Measurements from ENCODE around the gene CD177. TPM values are rescaled to one million over a fixed set of nuclear protein-coding genes. Genes with fewer than 3 reads are reported as not detected.
"Not testable (repeated sequence)": the region's sequence is repeated elsewhere in the genome, so short reads cannot be mapped to it uniquely, and the experiment has no call there.

The CD177 gene
- total RNA-seq, 1 donor from 2014 or later, result not detected

DNA sequence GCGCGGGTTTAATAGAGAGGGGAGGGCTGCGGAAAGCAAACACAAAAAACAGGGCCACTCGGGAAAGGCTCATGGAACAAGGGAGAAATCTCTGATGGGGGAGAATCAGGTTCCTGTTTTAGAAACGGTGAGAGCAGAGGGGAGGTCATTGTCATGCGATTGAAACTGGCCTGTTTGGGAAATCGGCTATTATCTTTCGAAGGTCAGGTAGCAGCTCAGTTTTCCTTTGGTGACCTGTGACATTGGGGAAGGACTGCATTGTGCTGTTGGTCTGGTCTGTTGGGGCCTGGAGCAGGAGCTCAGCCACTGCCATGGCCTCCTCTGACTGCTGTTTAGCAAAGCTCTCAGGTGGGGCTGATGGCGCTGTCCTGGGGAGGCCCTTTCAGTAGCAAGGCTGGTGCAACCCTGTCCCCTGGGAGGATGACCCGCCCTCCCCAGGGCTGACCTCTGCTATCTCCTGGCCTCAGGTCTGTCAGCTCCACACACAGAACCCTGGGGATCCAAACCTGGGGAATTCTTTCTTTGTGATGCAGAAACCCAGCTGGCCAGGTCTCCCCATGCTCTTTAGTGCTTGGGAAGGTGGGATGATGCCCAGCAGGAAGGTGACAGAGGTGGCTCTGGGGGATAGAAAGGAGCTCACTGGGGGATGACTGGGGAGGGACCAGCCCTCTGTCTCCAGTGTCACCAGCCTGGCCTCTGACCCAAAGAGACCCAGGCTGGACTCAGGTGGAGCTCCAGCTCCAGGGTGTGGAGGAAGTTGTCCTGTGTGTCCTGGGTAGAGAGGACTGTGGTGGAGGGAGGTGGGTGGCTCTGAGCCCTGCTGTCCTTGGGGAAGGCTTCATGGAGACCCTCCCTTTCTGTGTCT lies 21.2 kb upstream of the CD177 start:
- no peak for DNase-seq (ENCODE audit: low read depth, low spot score)

DNA sequence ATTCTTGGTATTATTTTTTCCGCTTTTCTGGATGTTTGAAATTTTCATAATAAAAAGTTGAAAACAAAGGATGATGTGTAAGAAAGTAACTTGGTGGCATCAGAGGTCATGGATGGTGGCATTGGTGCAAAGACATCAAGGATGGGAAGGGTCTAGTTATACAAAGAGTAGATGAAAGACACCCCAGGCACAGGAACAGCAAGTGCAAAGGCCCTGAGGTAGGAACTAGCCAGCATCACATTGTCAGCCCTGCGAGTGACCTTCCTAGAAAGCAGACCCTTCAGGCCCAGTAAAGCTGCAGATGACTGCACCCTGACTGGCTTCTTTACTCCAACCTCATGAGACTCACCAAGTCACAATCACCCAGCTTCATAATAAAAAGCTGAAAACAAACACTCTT lies 17.0 kb upstream of the CD177 start:
- DNase-seq (ENCODE audit: low read depth, low spot score), result not testable (repeated sequence)

DNA sequence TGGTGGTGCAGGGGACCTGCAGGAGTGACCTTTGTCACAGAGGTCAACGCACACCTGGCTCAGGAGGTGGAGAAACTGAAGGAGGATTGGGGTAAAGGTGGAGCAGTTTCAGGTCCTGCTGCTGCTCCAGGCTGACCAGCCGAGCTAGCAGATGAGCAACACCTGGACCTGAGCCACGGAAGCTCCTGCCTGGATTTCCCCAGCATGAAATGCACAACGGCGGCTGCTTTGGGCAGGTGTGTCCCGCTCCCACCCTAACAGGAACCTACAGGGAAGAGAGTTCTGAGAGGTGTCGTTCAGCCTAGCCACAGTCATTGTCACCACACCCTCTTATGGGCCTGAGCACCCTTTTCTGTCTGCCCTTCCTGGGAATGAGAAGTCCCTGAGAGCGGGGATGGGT lies 15.7 kb upstream of the CD177 start:
- DNase-seq (ENCODE audit: low read depth, low spot score), result no peak

DNA sequence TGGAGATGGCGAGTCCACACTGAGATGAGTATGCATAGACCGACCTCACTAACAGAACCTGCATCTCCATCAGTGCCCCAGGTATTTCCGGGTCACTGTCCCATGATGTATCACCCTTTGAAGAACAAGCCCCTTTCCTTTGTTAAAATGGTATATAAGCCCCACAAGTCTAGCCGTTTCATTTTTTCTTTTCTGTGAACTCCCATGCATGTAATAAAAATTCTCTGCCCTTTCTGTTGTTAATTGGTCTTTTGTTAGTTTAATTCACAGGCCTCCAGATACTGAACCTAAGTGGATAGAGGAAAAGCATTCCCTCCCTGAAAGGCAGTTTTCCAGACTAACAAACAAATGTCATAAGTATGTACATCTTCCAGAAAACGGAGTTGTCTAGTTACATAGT lies 15.0 kb upstream of the CD177 start:
- DNase-seq (ENCODE audit: low read depth, low spot score), result no peak

DNA sequence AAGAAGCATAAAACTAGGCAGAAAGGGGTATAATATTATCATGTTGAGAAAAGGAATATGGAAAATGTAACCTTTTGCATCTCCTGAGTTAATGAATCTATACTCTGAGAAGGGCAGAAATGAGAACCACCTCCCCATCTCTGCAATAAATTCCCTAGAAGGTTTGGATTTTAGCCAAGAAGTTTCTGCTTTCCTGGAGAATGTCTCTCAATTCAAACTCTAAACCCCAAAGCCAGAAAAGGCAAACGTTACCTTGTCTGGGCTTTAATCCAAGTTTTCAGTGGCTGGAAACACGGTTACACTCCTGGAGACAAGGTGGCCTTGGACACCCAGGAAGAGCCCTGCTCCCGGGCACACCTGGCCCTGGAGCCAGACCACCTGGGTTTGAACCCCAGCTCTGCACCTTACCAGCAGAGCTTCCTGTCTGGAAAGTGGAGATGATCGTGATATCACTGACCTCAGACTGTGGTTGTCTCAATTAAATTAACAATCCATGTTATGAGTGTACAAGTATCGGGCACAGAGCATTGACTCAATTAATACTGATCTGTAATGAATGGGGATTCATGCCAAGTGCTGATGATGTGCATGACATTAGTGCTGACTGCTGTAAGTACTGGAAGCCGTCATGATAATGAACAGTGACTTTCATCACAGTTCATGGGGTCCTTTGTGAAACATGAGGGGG lies 14.1 kb upstream of the CD177 start:
- DNase-seq (ENCODE audit: low read depth, low spot score), result not testable (repeated sequence)

DNA sequence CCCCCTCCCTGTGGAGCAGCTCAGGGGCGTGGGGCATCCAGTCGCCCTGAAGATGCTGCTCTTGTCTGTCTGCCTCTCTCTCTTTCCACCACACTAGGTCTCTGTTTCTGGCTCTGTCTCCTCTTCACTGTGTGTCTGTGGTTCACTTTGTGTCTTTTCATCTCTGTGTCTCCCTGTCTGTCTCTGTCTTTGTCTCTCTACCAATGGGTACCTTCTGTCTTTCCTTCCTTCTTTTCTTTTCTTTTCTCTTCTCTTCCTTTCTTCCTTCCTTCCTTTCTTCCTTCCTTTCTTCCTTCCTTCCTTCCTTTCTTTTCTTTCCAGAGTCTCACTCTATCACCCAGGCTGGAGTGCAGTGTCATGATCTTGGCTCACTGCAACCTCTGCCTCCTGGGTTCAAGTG lies 13.4 kb upstream of the CD177 start:
- DNase-seq (ENCODE audit: low read depth, low spot score), result not testable (repeated sequence)

DNA sequence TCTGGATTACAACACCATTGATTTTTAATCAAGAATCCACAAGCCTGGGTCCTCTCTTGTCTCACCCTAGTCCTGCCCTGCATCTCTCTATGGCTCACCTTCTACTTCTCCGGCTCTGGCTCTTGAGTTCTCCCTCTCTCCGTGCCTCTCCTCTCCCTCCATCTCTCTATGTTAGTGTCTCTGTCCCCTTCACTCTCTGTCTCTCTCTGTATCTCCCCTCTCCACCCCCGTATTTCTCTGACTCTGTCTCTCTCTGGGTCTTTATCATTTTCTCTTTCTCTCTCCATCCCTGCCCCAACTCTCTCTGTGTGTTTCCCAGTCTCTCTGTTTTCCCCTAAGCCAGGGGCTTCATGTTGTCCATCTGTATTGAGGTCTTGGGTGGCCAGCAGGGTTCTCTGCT lies 12.4 kb upstream of the CD177 start:
- DNase-seq (ENCODE audit: low read depth, low spot score), result not testable (repeated sequence)

DNA sequence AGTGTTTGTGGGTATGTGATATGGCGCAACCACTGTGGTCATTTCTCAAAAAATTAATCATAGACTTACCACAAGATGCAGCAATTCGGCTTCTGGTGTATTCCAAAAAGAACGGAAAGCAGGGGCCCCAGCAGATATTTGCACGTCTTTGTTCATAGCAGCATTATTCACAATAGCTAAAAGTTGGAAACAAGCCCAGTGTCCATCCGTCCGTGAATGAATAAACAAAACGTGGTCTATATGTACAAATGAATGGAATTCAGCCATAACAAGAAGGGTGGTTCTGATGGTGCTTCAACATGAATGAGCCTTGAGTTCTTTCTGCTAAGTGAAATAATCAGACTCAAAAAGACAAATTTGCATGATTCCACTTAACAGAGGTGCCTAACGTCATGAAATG lies 11.4 kb upstream of the CD177 start:
- not testable (repeated sequence) for DNase-seq (ENCODE audit: low read depth, low spot score)

DNA sequence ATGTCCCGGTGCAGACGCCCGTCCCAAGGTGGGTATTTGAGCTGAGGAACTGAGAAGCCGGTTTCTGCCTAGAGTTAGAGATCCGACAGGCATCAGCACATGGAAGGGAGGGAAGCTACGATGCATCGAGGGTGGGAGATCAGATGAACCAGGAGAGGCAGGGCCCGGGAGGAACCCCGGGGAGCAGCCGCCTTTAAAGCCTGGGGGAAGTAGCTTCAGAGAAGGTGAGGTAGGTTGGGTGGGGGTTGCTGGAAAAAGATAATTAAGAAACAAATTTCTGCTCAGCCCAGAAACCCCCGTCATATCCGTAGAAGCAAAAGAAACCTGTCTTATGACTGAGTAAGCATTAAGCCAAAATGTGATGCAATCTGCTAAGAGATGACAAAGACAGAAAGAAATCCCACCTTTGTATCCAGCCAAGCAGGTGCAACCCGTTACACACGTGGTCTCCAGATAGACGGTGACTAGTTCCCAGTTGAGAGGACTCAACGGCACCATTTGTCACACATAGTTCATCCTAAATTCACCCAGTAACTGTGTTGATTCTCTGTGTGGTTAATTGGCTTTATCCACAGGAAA lies 9.1 kb upstream of the CD177 start:
- not testable (repeated sequence) for DNase-seq (ENCODE audit: low read depth, low spot score)

DNA sequence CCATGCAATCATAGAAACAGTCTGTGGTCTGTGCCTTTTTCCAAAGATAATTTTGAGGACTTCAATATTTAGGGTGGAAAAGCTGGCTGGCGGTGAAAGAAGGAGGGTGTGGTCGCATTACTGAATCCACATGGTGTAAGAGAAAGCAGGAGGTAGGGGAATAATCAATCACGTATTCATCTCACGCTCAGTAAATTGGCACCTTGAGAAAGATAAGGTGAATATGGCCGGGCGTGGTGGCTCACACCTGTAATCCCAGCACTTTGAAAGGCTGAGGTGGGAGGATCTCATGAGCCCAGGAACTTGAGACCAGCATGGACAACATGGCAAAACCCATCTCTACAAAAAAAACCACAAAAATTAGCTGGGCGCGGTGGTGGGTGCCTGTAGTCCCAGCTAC lies 3.7 kb upstream of the CD177 start:
- not testable (repeated sequence) for DNase-seq (ENCODE audit: low read depth, low spot score)

DNA sequence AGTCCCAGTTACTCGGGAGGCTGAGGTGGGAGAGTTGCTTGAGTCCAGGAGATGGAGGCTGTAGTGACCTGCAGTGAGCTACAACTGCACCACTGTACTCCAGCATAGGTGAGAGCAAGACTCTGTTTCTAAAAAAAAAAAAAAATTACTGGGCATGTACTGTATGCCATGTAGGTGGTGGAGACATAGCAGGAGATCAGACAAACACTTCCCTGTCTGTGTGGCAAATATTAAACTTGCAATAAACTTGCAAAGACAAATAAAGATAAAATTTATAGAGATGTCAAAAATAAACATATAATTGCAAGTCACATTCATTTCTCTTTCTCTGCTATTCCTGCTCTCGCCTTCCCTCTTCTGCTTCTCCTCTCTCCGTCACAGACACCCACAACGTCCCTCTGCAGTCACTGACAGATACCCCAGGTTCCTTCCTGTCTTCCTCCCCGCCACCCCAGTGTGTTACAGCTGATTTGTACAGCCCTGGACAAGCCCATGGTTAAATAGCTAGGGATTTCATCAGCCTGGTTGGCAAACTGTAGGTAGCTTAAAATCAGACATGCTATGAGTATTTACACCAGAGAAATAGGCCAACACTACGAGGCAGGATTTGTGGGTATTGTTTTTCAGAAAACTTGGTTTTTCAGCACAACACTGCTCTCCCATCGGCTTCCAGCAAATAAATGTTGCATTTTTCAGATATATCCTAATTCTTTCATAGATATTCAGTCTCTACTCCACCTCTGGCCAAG lies 1.3 kb upstream of the CD177 start:
- no peak for DNase-seq (ENCODE audit: low read depth, low spot score)

DNA sequence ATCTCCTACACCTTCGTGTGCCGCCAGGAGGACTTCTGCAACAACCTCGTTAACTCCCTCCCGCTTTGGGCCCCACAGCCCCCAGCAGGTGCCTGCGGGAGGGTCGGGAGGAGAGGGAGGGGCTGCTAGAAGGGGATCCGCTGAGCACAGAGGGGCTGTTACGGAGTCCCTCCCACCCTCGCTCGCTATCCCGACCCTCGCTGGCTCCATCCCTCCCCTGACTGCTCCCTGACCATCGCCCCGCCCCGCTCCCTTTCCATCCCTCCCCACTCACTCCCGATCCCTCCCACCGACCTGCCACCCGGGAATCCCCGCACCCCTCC lies 780 bp downstream of the CD177 start:
- no peak for DNase-seq (ENCODE audit: low read depth, low spot score)

DNA sequence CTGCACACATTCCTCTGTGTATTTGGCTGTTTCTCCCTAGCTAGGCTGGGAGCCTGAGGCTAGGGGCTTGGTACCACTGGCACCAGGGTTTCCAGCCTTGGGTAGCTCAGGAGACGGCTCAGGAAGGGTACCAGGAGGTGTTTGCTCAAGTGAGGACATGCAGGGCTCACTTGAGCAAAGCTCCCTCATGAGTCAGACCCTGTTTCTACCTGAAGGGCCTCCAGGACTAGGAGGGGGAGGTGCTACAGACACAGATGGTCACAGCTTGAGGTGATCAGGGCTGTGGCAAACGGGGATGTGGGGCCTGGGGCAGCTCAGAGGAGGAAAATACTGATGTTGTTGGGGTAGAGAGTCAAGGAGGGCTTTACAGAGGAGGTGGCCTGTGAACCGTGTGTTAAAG lies 3.3 kb downstream of the CD177 start:
- DNase-seq (ENCODE audit: low read depth, low spot score), result not testable (repeated sequence)

DNA sequence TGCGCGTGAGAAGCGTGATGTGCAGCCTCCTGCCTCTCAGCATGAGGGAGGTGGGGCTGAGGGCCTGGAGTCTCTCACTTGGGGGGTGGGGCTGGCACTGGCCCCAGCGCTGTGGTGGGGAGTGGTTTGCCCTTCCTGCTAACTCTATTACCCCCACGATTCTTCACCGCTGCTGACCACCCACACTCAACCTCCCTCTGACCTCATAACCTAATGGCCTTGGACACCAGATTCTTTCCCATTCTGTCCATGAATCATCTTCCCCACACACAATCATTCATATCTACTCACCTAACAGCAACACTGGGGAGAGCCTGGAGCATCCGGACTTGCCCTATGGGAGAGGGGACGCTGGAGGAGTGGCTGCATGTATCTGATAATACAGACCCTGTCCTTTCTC lies 8.7 kb downstream of the CD177 start:
- DNase-seq (ENCODE audit: low read depth, low spot score), result no peak

DNA sequence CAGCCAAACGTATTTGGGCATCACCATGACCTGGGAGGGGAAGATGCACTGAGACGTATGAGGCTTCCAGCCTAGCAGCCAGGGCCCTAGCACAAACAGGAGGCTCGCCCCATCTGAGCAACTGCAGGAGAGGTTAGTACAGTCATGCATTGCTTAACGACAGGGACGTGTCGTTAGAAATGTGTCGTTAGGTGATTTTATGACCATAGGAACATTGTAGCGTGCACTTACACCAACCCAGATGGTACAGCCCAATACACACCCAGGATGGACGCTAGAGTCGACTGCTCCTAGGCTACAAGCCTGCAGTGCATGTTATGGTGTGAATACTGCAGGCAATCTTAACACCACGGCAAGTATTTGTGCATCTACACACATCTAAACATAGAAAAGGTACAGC lies 9.3 kb downstream of the CD177 start:
- DNase-seq (ENCODE audit: low read depth, low spot score), result no peak

DNA sequence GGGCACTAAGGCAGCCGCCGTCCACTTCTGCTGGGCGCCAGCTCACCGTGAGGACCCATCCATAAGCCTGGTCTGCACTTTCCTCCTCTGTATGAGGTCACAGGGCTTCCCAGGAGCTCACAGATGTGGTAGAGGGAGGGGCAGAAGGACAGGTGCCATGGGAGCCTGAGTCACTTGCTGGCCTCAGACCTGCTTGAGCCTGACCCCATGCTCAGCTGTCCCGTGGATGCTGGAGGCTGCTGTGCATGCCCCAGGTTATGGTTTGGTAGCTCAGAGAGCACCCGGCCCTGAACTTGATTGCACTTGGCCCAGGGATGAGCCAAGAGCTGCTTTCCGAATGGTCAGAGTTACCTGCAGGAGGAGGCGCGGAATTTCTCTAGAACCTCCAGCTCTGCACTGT lies 12.2 kb downstream of the CD177 start:
- not testable (repeated sequence) for DNase-seq (ENCODE audit: low read depth, low spot score)

DNA sequence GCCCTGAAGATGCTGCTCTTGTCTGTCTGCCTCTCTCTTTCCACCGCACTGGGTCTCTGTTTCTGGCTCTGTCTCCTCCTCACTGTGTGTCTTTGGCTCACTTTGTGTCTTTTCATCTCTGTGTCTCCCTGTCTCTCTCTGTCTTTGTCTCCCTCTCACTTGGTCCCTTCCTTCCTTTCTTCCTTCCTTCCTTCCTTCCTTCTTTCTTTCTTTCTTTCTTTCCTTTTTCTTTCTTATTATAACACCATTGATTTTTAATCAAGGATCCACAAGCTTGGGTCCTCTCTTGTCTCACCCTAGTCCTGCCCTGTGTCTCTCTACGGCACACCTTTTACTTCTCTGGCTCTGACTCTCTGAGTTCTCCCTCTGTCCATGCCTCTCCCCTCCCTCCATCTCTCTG lies 14.3 kb downstream of the CD177 start:
- DNase-seq (ENCODE audit: low read depth, low spot score), result no peak

DNA sequence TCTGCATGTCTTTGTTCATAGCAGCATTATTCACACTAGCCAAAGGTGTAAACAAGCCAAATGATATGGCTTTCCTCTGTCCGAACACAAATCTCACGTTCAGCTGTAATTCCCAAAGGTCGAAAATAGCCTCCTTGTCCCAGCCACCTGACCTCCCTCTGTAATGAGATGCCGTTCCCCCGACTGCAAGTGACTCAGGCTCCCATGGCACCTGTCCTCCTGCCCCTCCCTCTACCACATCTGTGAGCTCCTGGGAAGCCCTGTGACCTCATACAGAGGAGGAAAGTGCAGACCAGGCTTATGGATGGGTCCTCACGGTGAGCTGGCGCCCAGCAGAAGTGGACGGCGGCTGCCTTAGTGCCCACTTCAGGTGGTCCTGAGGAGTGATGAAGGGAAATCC lies 15.4 kb downstream of the CD177 start:
- not testable (repeated sequence) for DNase-seq (ENCODE audit: low read depth, low spot score)

DNA sequence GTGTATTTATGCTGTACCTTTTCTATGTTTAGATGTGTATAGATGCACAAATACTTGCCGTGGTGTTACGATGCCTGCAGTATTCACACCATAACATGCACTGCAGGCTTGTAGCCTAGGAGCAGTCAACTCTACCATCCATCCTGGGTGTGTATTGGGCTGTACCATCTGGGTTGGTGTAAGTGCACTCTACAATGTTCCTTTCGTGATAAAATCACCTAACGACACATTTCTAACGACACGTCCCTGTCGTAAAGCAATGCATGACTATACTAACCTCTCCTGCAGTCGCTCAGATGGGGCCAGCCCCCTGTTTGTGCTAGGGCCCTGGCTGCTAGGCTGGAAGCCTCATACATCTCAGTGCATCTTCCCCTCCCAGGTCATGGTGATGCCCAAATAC lies 18.4 kb downstream of the CD177 start:
- no peak for DNase-seq (ENCODE audit: low read depth, low spot score)

DNA sequence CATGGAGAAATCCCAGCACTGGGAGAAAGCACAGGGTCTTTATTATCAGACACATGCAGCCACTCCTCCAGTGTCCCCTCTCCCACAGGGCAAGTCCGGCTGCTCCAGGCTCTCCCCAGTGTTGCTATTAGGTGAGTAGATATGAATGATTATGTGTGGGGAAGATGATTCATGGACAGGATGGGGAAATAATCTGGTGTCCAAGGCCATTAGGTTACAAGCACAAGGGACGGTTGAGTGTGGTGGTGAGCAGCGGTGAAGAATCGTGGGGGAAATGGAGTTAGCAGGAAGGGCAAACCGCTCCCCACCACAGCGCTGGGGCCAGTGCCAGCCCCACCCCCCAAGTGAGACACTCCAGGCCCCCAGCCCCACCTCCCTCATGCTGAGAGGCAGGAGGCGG lies 19.0 kb downstream of the CD177 start:
- no peak for DNase-seq (ENCODE audit: low read depth, low spot score)

DNA sequence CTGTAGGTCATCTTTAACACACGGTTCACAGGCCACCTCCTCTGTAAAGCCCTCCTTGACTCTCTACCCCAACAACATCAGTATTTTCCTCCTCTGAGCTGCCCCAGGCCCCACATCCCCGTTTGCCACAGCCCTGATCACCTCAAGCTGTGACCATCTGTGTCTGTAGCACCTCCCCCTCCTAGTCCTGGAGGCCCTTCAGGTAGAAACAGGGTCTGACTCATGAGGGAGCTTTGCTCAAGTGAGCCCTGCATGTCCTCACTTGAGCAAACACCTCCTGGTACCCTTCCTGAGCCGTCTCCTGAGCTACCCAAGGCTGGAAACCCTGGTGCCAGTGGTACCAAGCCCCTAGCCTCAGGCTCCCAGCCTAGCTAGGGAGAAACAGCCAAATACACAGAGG lies 24.1 kb downstream of the CD177 start:
- DNase-seq (ENCODE audit: low read depth, low spot score), result not testable (repeated sequence)

DNA sequence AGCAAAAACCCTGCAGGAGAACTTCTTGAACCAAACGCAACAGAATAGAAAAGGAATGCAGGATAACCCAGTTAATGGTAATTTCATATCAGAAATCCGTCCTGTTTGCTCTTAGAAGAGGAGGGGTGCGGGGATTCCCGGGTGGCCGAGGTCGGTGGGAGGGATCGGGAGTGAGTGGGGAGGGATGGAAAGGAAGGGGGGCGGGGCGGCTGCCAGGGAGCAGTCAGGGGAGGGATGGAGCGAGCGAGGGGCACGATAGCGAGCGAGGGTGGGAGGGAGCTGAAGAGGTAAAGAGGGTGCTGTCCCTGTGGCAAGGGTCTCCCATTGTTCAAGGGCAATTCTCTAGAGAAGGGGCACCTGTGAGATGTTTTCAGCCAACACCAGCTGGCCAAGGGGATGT lies 26.5 kb downstream of the CD177 start:
- no peak for DNase-seq (ENCODE audit: low read depth, low spot score)
